Measurements from ENCODE around the gene EZR. TPM values are rescaled to one million over a fixed set of nuclear protein-coding genes. Genes with fewer than 3 reads are reported as not detected.

The EZR gene
- total RNA-seq, 2 experiments from 2014 or later: 201 to 210 TPM

DNA sequence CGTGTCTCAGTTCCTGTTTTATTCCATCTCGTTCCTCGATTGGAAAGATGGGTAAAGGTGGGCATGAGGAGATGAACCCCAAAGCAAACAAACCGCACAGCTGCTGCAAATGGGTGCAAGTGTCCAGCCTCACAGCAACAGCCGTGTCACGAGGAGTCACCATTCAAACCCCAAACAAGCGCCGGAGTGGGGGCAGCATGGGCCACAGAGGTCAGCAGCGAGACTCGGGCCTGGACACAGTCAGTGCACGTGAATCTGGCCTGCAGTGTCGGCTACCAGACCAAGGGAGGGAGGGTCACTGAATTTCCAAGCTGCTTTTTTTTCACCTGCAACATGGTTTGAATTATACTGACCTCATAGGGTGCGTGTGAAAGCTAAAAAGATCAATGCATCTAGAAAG, 63.5 kb downstream of the EZR start:
- H3K4me1 Mint-ChIP-seq: peaks cover 4% of the 10 kb centered on the region
- no peak for DNase-seq
- H3K27me3 Mint-ChIP-seq: no peaks in the 10 kb centered on the region
- CTCF ChIA-PET: interaction anchor here (1.0 kb wide), 1 partner anchor 14 kb away, joined by 4 read pairs; no protein-coding TSS in a partner anchor
- H3K4me3 Mint-ChIP-seq: no peak overlapping the region
- no peaks in the 10 kb centered on the region for H3K9me3 Mint-ChIP-seq
- peaks cover 4% of the 10 kb centered on the region for H3K36me3 Mint-ChIP-seq (ENCODE audit: low read depth)
- no peak overlapping the region for H3K27ac Mint-ChIP-seq
- POLR2A ChIA-PET: no interaction called here

- H3K36me3 Mint-ChIP-seq (ENCODE audit: low read depth): peaks cover 10% of the 10 kb centered on the region
- ChIA-PET POLR2A (no interaction called here), CTCF (interaction anchor here (0.6 to 0.7 kb wide), 2 partner anchors 8 to 1757 kb away, joined by 3 read pairs; no protein-coding TSS in a partner anchor)
Measured at GRCh38 chr6:158754738-158755137, 64.4 kb downstream of the EZR start.

GRCh38 chr6:158753811-158754210, 65.4 kb downstream of the EZR start:
- ChIA-PET POLR2A (no interaction called here), CTCF (no interaction called here)
- H3K4me3 Mint-ChIP-seq: no peak overlapping the region
- peaks cover 4% of the 10 kb centered on the region for H3K4me1 Mint-ChIP-seq
- no peaks in the 10 kb centered on the region for H3K27me3 Mint-ChIP-seq
- H3K36me3 Mint-ChIP-seq (ENCODE audit: low read depth): peaks cover 12% of the 10 kb centered on the region
- H3K9me3 Mint-ChIP-seq: no peaks in the 10 kb centered on the region
- no peak for DNase-seq
- H3K27ac Mint-ChIP-seq: no peak overlapping the region

More at GRCh38 chr6:158754738-158755137, 64.4 kb downstream of the EZR start:
- H3K4me3 Mint-ChIP-seq: no peak overlapping the region
- H3K4me1 Mint-ChIP-seq: peaks cover 4% of the 10 kb centered on the region
- H3K27ac Mint-ChIP-seq: no peak overlapping the region
- H3K27me3 Mint-ChIP-seq: no peaks in the 10 kb centered on the region
- no peak for DNase-seq
- no peaks in the 10 kb centered on the region for H3K9me3 Mint-ChIP-seq

GRCh38 chr6:158752613-158753012, 66.6 kb downstream of the EZR start:
- ChIA-PET POLR2A (no interaction called here), CTCF (interaction anchor here (0.6 to 0.7 kb wide), 2 partner anchors 121 to 219 kb away, joined by 3 to 5 read pairs; no protein-coding TSS in a partner anchor)
- Mint-ChIP-seq H3K27me3 (no peaks in the 10 kb centered on the region), H3K36me3 (ENCODE audit: low read depth) (peaks cover 16% of the 10 kb centered on the region), H3K9me3 (no peaks in the 10 kb centered on the region), H3K27ac (no peak overlapping the region), H3K4me3 (no peak overlapping the region), H3K4me1 (peaks cover 4% of the 10 kb centered on the region)
- no peak for DNase-seq

- peaks cover 14% of the 10 kb centered on the region for H3K36me3 Mint-ChIP-seq (ENCODE audit: low read depth)
- DNase-seq: no peak
- H3K27ac Mint-ChIP-seq: no peak overlapping the region
- no peak overlapping the region for H3K4me3 Mint-ChIP-seq
- ChIA-PET POLR2A (no interaction called here), CTCF (no interaction called here)
- peaks cover 4% of the 10 kb centered on the region for H3K4me1 Mint-ChIP-seq
- H3K9me3 Mint-ChIP-seq: no peaks in the 10 kb centered on the region
- no peaks in the 10 kb centered on the region for H3K27me3 Mint-ChIP-seq
Measured at GRCh38 chr6:158751921-158752320, 67.2 kb downstream of the EZR start.

DNA sequence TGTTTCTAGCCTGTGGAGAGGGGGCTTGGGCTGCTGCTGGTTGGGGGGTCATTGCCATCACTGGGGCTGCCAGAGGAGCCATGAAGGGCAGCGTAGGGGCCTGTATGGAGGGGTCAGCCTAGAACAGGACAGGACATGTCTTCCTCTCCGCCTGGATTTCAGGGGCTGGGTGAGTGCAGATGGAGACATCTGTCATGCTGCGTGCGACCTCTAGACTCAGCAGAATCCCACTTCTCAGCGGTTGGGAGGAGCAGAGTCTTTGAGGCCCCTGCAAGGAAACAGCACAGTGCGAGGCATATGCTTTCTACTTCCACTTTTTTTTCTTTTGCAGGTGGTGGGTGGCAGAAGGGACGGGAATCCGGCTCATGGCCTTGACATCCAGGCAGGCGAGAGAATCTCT, 67.9 kb downstream of the EZR start:
- Mint-ChIP-seq H3K4me1 (peaks cover 4% of the 10 kb centered on the region), H3K9me3 (no peaks in the 10 kb centered on the region), H3K36me3 (ENCODE audit: low read depth) (peaks cover 14% of the 10 kb centered on the region)

GRCh38 chr6:158744986-158745430, 74.2 kb downstream of the EZR start:
- H3K36me3 Mint-ChIP-seq (ENCODE audit: low read depth): peaks cover 55% of the 10 kb centered on the region
- H3K4me1 Mint-ChIP-seq: no peaks in the 10 kb centered on the region
- H3K9me3 Mint-ChIP-seq: no peaks in the 10 kb centered on the region
- ChIA-PET POLR2A (no interaction called here), CTCF (interaction anchor here (1.2 kb wide), 1 partner anchor 260 kb away, joined by 3 read pairs; no protein-coding TSS in a partner anchor)
- no peak overlapping the region for H3K27ac Mint-ChIP-seq
- no peaks in the 10 kb centered on the region for H3K27me3 Mint-ChIP-seq
- no peak for DNase-seq
- H3K4me3 Mint-ChIP-seq: no peak overlapping the region

More for the DNA sequence above, 67.9 kb downstream of the EZR start:
- DNase-seq: no peak
- no peak overlapping the region for H3K27ac Mint-ChIP-seq
- H3K4me3 Mint-ChIP-seq: no peak overlapping the region
- CTCF ChIA-PET: no interaction called here
- POLR2A ChIA-PET: no interaction called here
- H3K27me3 Mint-ChIP-seq: no peaks in the 10 kb centered on the region

GRCh38 chr6:158743033-158743651, 76.0 kb downstream of the EZR start:
- Mint-ChIP-seq H3K27ac (no peak overlapping the region), H3K36me3 (ENCODE audit: low read depth) (peaks cover 63% of the 10 kb centered on the region), H3K27me3 (no peaks in the 10 kb centered on the region), H3K4me3 (no peak overlapping the region), H3K9me3 (peaks cover 12% of the 10 kb centered on the region), H3K4me1 (peaks cover 2% of the 10 kb centered on the region)
- DNase-seq: no peak
- ChIA-PET CTCF (interaction anchor here (0.6 to 1.5 kb wide), 8 partner anchors 12 to 365 kb away, joined by 3 to 6 read pairs (median 4); no protein-coding TSS in a partner anchor), POLR2A (interaction anchor here (0.6 to 1.0 kb wide), 2 partner anchors 21 to 366 kb away, joined by 3 to 5 read pairs; no protein-coding TSS in a partner anchor)

GRCh38 chr6:158739673-158740072, 79.5 kb downstream of the EZR start:
- Mint-ChIP-seq H3K27ac (peak overlapping the region; percentile 77), H3K4me1 (peaks cover 11% of the 10 kb centered on the region), H3K9me3 (peaks cover 17% of the 10 kb centered on the region), H3K36me3 (ENCODE audit: low read depth) (peaks cover 69% of the 10 kb centered on the region), H3K4me3 (no peak overlapping the region), H3K27me3 (no peaks in the 10 kb centered on the region)
- DNase-seq: no peak
- ChIA-PET CTCF (interaction anchor here (0.6 to 0.7 kb wide), 3 partner anchors 13 to 468 kb away, joined by 3 to 4 read pairs (median 4); no protein-coding TSS in a partner anchor), POLR2A (no interaction called here)

- Mint-ChIP-seq H3K4me1 (peaks cover 16% of the 10 kb centered on the region), H3K27me3 (no peaks in the 10 kb centered on the region), H3K9me3 (peaks cover 20% of the 10 kb centered on the region), H3K27ac (no peak overlapping the region), H3K4me3 (no peak overlapping the region), H3K36me3 (ENCODE audit: low read depth) (peaks cover 68% of the 10 kb centered on the region)
- ChIA-PET POLR2A (no interaction called here), CTCF (interaction anchor here (1.3 to 2.1 kb wide), 2 partner anchors 9 to 17 kb away, joined by 5 to 6 read pairs; no protein-coding TSS in a partner anchor)
- no peak for DNase-seq
Measured at GRCh38 chr6:158737710-158738615, 81.2 kb downstream of the EZR start.

DNA sequence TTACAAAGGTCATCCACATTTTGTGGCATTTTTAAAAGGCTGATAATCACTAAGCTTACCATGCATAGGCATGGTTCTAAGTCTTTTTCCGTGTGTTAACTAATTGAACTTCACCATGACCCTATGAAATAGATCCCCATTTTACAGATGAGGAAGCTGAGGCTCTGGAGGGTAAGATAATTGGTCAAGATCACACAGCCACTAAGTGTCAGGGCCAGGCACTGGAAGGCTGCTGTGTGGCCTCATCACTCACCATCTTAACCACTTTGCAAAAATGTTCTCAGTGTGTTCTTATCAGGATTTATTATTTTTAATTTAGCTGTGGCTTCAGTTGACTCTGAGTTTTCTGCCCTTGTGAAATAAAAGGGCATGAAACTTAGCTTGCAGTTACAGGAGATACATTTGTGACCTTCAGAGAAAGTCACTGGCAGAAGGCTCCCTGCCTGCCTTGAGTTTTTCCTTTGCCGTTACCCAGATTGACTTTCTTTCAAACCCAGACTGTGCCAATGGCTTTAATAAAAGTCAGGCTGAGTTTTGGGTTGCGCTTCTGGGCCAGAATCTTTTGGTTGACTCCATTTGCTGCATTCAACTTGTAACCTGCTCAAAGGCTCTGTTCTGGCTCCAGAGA, 82.0 kb downstream of the EZR start:
- Mint-ChIP-seq H3K9me3 (peaks cover 22% of the 10 kb centered on the region), H3K36me3 (ENCODE audit: low read depth) (peaks cover 70% of the 10 kb centered on the region), H3K27me3 (no peaks in the 10 kb centered on the region), H3K27ac (no peak overlapping the region), H3K4me1 (peaks cover 16% of the 10 kb centered on the region), H3K4me3 (no peak overlapping the region)
- DNase-seq: no peak
- POLR2A ChIA-PET: interaction anchor here (0.6 kb wide), 1 partner anchor 140 kb away, joined by 3 read pairs; no protein-coding TSS in a partner anchor
- CTCF ChIA-PET: interaction anchor here (0.6 to 2.1 kb wide), 3 partner anchors 10 to 129 kb away, joined by 3 to 6 read pairs (median 5); no protein-coding TSS in a partner anchor

- Mint-ChIP-seq H3K9me3 (peaks cover 24% of the 10 kb centered on the region), H3K27me3 (no peaks in the 10 kb centered on the region), H3K4me1 (peaks cover 16% of the 10 kb centered on the region), H3K27ac (no peak overlapping the region), H3K4me3 (no peak overlapping the region), H3K36me3 (ENCODE audit: low read depth) (peaks cover 68% of the 10 kb centered on the region)
- ChIA-PET POLR2A (no interaction called here), CTCF (interaction anchor here (1.0 kb wide), 1 partner anchor 7 kb away, joined by 3 read pairs; no protein-coding TSS in a partner anchor)
- no peak for DNase-seq
Measured at GRCh38 chr6:158735009-158735408, 84.2 kb downstream of the EZR start.
